C4-2B (cell line): ENCODE results near the gene ITGB3.

Experiments used
- ZFX ChIP-seq: fragments of 450-650 bp; IDR thresholded peaks from 2 replicates; pipeline ENCODE4 v1.6.1; 2017
- TF ChIP-seq, protein P1 (sequence below): fragments of 450-650 bp; conservative IDR thresholded peaks from 2 replicates; pipeline ENCODE4 v1.5.1; 2017; ENCODE audit warnings: mild to moderate bottlenecking

DNA sequence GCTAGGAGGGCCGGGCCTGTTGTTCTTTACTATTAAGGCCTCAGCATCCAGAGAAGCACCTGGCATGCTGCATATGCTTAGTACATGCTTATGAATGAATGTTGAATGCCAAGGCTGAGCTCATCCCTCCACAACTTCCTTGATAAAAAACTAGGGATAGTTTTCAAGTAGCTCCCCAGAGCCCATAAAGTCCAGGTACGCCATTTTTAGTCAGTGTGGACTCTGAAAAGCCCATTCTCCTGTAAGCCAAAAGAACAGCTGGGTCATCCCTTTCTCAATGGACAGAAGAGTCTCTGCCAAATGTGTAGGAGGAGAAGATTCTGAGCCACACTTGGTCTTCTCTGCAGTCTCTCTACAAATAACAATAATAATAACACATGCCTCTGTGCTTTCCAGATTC, 8.9 kb upstream of the ITGB3 start:
- TF ChIP-seq, protein P1, sequence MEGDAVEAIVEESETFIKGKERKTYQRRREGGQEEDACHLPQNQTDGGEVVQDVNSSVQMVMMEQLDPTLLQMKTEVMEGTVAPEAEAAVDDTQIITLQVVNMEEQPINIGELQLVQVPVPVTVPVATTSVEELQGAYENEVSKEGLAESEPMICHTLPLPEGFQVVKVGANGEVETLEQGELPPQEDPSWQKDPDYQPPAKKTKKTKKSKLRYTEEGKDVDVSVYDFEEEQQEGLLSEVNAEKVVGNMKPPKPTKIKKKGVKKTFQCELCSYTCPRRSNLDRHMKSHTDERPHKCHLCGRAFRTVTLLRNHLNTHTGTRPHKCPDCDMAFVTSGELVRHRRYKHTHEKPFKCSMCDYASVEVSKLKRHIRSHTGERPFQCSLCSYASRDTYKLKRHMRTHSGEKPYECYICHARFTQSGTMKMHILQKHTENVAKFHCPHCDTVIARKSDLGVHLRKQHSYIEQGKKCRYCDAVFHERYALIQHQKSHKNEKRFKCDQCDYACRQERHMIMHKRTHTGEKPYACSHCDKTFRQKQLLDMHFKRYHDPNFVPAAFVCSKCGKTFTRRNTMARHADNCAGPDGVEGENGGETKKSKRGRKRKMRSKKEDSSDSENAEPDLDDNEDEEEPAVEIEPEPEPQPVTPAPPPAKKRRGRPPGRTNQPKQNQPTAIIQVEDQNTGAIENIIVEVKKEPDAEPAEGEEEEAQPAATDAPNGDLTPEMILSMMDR = no peak
- TF ChIP-seq ZFX = no peak
